Upper lobe of left lung (tissue), 6 donors: Measurements from ENCODE around the gene KLKB1. TPM values are rescaled to one million over a fixed set of nuclear protein-coding genes. Genes with fewer than 3 reads are reported as not detected.
"Not testable (repeated sequence)": the region's sequence is repeated elsewhere in the genome, so short reads cannot be mapped to it uniquely, and the experiment has no call there.

ENCODE experiments used
- ATAC-seq, 2 donors: fragments of 200-7000 bp; cut with Tn5 transposase; one replicate each; pipeline ENCODE4 v1.9.1; 2022; ENCODE audit warnings: mild to moderate bottlenecking in 2 of 2, moderate library complexity in 2 of 2; ENCODE audit not compliant: low FRiP score in 2 of 2
- DNase-seq, 2 donors: peaks; one replicate each; pipeline ENCODE4 v3.0.0-alpha.2; 2019 to 2020
- H3K27ac ChIP-seq, 4 donors: fragments of 200-600 bp; sonication (generic); one replicate each; pipeline ENCODE4 v1.5.1; 2016 to 2019
- H3K27me3 ChIP-seq, 4 donors: fragments of 200-600 bp; sonication (generic); one replicate each; pipeline ENCODE4 v1.5.1; 2017 to 2019
- H3K36me3 ChIP-seq, 4 donors: fragments of 200-600 bp; sonication (generic); one replicate each; pipeline ENCODE4 v1.5.1; 2016 to 2019
- H3K4me1 ChIP-seq, 4 donors: fragments of 200-600 bp; sonication (generic); one replicate each; pipeline ENCODE4 v1.5.1; 2018 to 2019
- H3K4me3 ChIP-seq, 4 donors: fragments of 200-600 bp; sonication (generic); one replicate each; pipeline ENCODE4 v1.5.1; 2017 to 2019; ENCODE audit warnings: mild to moderate bottlenecking in 2 of 4, moderate library complexity in 1 of 4
- H3K9me3 ChIP-seq, 4 donors: fragments of 200-600 bp; sonication (generic); one replicate each; pipeline ENCODE4 v1.5.1; 2018 to 2019
- EP300 ChIP-seq, 4 donors: sonication (generic); formaldehyde crosslinking; IDR thresholded peaks; one replicate each; pipeline ENCODE4 v1.5.1; 2017; ENCODE audit warnings: antibody characterized with exemption in 4 of 4, control low read depth in 2 of 4
- POLR2A ChIP-seq, 4 donors: fragments of 450-650 bp; IDR thresholded peaks; one replicate each; pipeline ENCODE4 v1.5.1; 2016 to 2017; ENCODE audit warnings: antibody characterized with exemption in 4 of 4, mild to moderate bottlenecking in 2 of 4
- POLR2AphosphoS5 ChIP-seq, 2 donors: sonication (generic); formaldehyde crosslinking; IDR thresholded peaks; one replicate each; pipeline ENCODE4 v1.5.1; 2017; ENCODE audit warnings: antibody characterized with exemption in 2 of 2
- WGBS, 2 donors: methylation state at CpG; one replicate each; pipeline ENCODE4 v1.1.5; 2017 to 2018; 5-methylcytosine and 5-hydroxymethylcytosine counted together
- total RNA-seq, 6 donors: library from RNA; depleted of rRNA in 4 of 6; stranded (reverse); fragments of >200 nt in 4 of 6; gene quantifications; one replicate each; pipeline versions ENCODE4 v1.1.0 to v1.2.1, GENCODE V29; 2016 to 2021
- TF ChIP-seq, protein P1 (sequence below), 6 experiments: fragments of 450-650 bp in 4 of 6; fragments of 200-600 bp in 2 of 6; sonication (generic) in 2 of 6; IDR thresholded peaks; one replicate each; pipeline ENCODE4 v1.5.1; 2016 to 2019; ENCODE audit warnings: antibody characterized with exemption in 6 of 6
- donor health status: DM: no; HTN: no; CAD: no; lungs with moderate emphysema.
- donor health status: DM: no; HTN: yes; CAD: no; lungs with severe emphysema.

KLKB1 gene
- total RNA-seq, 6 donors from 2014 or later = 0.40 to 4.7 (median 0.89) TPM; not detected in 1

DNA sequence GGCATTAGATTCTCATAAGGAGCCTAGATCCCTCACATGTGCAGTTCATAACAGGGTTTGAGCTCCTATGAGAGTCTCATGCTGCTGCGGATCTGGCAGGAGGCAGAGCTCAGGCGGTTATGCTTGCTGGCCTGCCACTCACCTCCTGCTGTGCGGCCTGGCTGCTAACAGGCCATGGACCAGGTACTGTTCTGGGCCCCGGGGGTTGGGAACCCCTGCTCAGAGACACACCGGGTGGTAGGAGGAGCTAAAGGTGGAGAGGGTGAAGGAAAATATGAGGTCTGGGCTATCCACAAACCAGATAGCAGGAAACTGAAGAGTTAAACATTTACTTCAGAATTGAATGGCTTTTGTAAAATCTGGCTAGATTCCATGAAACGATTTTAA lies 32.8 kb downstream of the KLKB1 start:
- DNase-seq = no peak
- no peaks in the 10 kb centered on the region for H3K36me3 ChIP-seq
- H3K4me3 ChIP-seq = no peak overlapping the region
- no peak for ATAC-seq
- H3K27ac ChIP-seq = no peak overlapping the region
- H3K9me3 ChIP-seq = no peaks in the 10 kb centered on the region
- TF ChIP-seq POLR2A (IDR thresholded peaks at IDR 0.05) = no peak
- TF ChIP-seq POLR2AphosphoS5 (IDR thresholded peaks at IDR 0.05) = no peak
- H3K27me3 ChIP-seq = no peaks in the 10 kb centered on the region
- WGBS, 2 donors = 67 to 77% methylated on average over 6 of the region's 6 CpGs
- no peaks in the 10 kb centered on the region for H3K4me1 ChIP-seq

DNA sequence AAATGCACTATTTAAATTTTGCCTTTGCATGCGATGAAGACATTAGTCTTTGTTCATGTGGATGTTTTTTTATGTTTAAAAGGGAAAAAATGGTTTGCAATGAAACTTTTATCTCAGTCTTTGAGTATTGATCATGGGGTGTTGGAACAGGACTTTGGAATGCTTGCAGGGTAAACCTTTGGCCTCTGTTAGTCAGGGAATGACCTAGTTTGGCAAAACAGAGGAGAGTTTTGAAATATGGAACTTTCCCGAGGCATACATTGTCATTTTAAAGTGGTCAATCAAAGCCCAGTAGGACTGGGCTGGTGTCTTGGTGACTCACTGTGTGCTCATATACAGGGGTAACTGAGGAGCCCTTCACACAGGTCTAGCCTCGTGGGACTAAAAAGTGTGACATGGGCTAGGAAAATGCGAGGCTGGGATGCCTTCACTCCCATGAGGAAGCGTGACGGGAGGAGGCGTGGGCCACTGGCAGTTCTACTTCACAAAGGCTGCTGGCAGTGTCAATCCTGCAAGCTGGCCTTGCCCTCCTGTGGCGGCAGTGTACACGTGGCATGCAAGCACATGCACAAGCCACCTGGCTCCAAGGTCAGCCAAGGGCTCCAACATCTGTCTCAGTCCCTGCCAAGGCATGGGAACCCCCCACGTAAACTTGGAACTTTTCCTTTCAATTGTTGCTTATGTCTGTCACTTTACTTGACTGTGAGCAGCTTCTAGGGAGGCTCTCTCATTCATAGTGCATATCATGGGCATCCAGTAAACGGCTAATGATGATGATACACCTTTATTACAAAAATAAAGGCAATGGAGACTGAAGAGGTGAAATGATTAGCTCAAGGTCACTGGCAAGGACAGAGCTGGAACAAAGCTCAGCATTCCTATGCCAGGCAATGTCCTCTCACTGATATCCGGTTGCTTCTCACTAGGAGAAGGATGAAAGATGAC lies 33.5 kb downstream of the KLKB1 start:
- no peaks in the 10 kb centered on the region for H3K9me3 ChIP-seq
- 69 to 73% methylated on average over 12 of the region's 12 CpGs for WGBS, 2 donors
- DNase-seq (peak in 1 of 2 donors; percentile 22), ATAC-seq (no peak)
- H3K27ac ChIP-seq = no peak overlapping the region
- H3K27me3 ChIP-seq = no peaks in the 10 kb centered on the region
- no peaks in the 10 kb centered on the region for H3K36me3 ChIP-seq
- H3K4me1 ChIP-seq = no peaks in the 10 kb centered on the region
- TF ChIP-seq POLR2AphosphoS5 (IDR thresholded peaks at IDR 0.05) = no peak
- no peak for TF ChIP-seq POLR2A (IDR thresholded peaks at IDR 0.05)
- no peak for TF ChIP-seq EP300 (IDR thresholded peaks at IDR 0.05)
- TF ChIP-seq, protein P1, sequence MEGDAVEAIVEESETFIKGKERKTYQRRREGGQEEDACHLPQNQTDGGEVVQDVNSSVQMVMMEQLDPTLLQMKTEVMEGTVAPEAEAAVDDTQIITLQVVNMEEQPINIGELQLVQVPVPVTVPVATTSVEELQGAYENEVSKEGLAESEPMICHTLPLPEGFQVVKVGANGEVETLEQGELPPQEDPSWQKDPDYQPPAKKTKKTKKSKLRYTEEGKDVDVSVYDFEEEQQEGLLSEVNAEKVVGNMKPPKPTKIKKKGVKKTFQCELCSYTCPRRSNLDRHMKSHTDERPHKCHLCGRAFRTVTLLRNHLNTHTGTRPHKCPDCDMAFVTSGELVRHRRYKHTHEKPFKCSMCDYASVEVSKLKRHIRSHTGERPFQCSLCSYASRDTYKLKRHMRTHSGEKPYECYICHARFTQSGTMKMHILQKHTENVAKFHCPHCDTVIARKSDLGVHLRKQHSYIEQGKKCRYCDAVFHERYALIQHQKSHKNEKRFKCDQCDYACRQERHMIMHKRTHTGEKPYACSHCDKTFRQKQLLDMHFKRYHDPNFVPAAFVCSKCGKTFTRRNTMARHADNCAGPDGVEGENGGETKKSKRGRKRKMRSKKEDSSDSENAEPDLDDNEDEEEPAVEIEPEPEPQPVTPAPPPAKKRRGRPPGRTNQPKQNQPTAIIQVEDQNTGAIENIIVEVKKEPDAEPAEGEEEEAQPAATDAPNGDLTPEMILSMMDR (IDR thresholded peaks at IDR 0.05) = no peak
- no peak overlapping the region for H3K4me3 ChIP-seq

DNA sequence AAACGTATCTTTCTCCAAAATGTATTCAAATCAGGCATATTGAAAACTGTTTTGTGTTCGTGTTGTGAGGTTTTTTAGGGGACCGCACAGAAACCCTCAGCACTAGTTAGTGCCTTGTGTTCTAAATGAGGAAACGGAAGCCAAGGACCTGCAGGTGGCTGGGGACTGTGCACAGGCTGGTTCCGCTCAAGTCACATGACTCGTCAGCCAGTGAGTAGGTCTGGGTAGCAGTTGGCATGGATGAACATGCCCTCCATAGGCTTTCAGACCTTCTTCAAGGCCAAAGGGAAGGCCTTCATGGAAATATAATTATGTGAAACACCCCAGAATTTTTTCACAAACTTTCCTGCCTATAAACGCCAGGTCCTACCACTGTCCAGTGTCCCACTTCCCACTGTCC lies 37.4 kb downstream of the KLKB1 start:
- no peak overlapping the region for H3K27ac ChIP-seq
- TF ChIP-seq EP300 (IDR thresholded peaks at IDR 0.05) = no peak
- no peak for TF ChIP-seq POLR2AphosphoS5 (IDR thresholded peaks at IDR 0.05)
- no peak for TF ChIP-seq POLR2A (IDR thresholded peaks at IDR 0.05)
- TF ChIP-seq, protein P1 (IDR thresholded peaks at IDR 0.05) = no peak
- H3K4me1 ChIP-seq = peaks cover 0 to 5% (median 0%) of the 10 kb centered on the region in 4 donors
- no peak for ATAC-seq
- WGBS, 2 donors = 89 to 96% methylated on average over 7 of the region's 7 CpGs
- no peaks in the 10 kb centered on the region for H3K27me3 ChIP-seq
- DNase-seq = no peak
- no peaks in the 10 kb centered on the region for H3K36me3 ChIP-seq
- no peak overlapping the region for H3K4me3 ChIP-seq
- H3K9me3 ChIP-seq = no peaks in the 10 kb centered on the region

DNA sequence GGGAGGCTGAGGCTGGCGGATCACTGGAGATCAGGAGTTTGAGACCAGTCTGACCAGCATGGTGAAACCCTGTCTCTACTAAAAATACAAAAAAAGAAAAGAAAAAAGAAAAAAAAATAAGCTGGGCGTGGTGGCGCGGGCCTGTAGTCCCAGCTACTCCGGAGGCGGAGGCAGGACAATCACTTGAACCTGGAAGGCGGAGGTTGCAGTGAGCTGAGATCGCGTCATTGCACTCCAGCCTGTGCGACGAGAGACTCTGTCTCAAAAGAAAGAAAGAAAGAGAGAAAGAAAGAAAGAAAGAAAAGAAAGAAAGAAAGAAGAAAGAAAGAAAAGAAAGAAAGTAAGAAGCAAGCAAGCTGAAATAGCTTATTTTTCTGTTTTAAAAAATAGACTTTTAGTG lies 37.9 kb downstream of the KLKB1 start:
- H3K4me1 ChIP-seq = not testable (repeated sequence)

DNA sequence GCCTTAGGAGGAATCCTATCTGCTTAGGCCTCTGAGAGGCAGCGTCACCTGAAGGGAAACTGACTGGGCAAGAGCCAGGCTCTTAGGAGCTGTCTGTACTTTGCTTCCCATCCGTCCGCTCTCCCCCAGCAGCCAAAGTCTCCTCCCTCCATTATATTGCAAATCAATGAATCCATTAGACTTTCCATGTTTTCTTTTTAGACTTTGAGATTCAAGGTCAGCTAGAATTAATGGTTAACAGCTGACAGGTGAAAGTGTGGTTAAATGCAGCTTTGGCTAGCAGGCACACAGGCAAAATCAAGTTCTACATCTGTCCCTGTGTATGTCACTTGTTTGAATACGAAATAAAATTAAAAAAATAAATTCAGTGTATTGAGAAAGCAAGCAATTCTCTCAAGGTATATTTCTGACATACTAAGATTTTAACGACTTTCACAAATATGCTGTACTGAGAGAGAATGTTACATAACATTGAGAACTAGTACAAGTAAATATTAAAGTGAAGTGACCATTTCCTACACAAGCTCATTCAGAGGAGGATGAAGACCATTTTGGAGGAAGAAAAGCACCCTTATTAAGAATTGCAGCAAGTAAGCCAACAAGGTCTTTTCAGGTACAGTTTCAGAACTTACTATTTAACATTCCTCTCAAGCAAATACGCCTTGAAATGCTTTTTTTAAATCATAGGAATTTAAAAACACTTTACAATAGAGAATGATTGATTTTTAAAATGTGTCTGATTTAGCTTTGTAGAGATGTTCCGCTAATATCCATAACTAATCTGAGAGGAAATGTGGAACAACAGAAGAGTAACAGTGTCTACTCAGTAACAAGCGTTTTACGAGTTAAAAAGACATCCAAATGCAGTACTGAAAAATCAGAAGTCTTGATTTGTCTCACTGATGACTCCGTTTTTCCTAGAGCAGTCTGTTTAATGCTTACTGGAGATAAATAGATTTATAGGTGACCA lies 38.7 kb downstream of the KLKB1 start, which contains the start of gene F11:
TSS of gene F11 (plus strand) at position 507 of the 970 bp plus-strand sequence. CDS start 948 bp downstream, outside the sequence.
- DNase-seq = no peak
- 61 to 65% methylated on average over 10 of the region's 10 CpGs for WGBS, 2 donors
- Histone ChIP-seq H3K4me1 (peaks cover 0 to 5% (median 0%) of the 10 kb centered on the region in 4 donors), H3K27me3 (no peaks in the 10 kb centered on the region), H3K9me3 (no peaks in the 10 kb centered on the region), H3K36me3 (no peaks in the 10 kb centered on the region), H3K4me3 (peak within 1 kb of the TSS in 3 of 4 donors; percentile 21 to 42 (median 34)), H3K27ac (peak within 1 kb of the TSS; percentile 17 to 40 (median 32))
- ATAC-seq = no peak
- TF ChIP-seq POLR2AphosphoS5 (IDR thresholded peaks at IDR 0.05) (no peak), POLR2A (IDR thresholded peaks at IDR 0.05) (no peak), EP300 (IDR thresholded peaks at IDR 0.05) (no peak)
- TF ChIP-seq, protein P1 (IDR thresholded peaks at IDR 0.05) = no peak

More for the DNA sequence above, 37.9 kb downstream of the KLKB1 start:
- H3K36me3 ChIP-seq, DNase-seq, H3K27me3 ChIP-seq, H3K9me3 ChIP-seq, H3K4me3 ChIP-seq, ATAC-seq, H3K27ac ChIP-seq: not testable (repeated sequence)
- WGBS, 2 donors = 94 to 96% methylated on average over 11 of the region's 11 CpGs
